Measurements from ENCODE around the gene DHDH.
A peak's percentile ranks its signal among the peaks of the same experiment; 100 is the strongest.

DHDH gene

GRCh38 chr19:48965040-48965805, 31.7 kb downstream of the DHDH start, which contains the start of gene FTL:
Gene FTL (plus strand): TSS chr19:48965309. CDS start chr19:48965508, 199 bp downstream.
- Mint-ChIP-seq H3K27me3 (no peaks in the 10 kb centered on the region), H3K27ac (peak within 1 kb of the TSS; percentile 99), H3K9me3 (ENCODE audit: low read depth) (no peaks in the 10 kb centered on the region), H3K4me3 (peak within 1 kb of the TSS; percentile 99), H3K36me3 (peaks cover 3% of the 10 kb centered on the region), H3K4me1 (ENCODE audit: low read depth) (peaks cover 48% of the 10 kb centered on the region)

GRCh38 chr19:48965806-48966540, 32.5 kb downstream of the DHDH start:
- Mint-ChIP-seq H3K4me3 (peak overlapping the region; percentile 99), H3K9me3 (ENCODE audit: low read depth) (no peaks in the 10 kb centered on the region), H3K36me3 (peaks cover 3% of the 10 kb centered on the region), H3K4me1 (ENCODE audit: low read depth) (peaks cover 51% of the 10 kb centered on the region), H3K27me3 (no peaks in the 10 kb centered on the region), H3K27ac (peak overlapping the region; percentile 99)

DNA sequence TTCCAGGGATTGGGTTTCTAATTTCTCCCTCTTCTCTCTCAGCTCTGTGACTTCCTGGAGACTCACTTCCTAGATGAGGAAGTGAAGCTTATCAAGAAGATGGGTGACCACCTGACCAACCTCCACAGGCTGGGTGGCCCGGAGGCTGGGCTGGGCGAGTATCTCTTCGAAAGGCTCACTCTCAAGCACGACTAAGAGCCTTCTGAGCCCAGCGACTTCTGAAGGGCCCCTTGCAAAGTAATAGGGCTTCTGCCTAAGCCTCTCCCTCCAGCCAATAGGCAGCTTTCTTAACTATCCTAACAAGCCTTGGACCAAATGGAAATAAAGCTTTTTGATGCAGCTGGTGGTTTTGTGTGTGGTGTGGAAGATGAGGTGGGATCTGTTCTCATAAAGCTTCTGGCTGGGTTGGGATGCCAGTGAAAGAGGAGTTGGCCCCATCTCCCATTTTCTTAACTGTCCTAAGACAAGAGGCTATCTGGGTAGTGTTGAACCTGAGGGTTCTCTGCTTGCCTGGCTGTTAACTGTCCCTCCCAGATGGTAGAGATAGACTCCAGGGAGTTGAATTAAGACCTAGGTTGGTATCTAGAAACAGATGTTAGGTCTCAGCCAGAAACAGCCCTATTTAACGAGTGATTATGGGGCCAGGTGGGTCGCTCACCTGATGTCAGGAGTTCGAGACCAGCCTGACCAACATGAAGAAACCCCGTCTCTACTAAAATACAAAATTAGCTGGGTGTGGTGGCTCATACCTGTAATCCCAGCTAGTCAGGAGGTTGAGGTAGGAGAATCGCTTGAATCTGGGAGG, 33.2 kb downstream of the DHDH start:
- Mint-ChIP-seq H3K4me3 (peak overlapping the region; percentile 99), H3K36me3 (peaks cover 3% of the 10 kb centered on the region), H3K4me1 (ENCODE audit: low read depth) (peaks cover 48% of the 10 kb centered on the region), H3K27ac (peak overlapping the region; percentile 99), H3K9me3 (ENCODE audit: low read depth) (no peaks in the 10 kb centered on the region), H3K27me3 (no peaks in the 10 kb centered on the region)

GRCh38 chr19:48967346-48968178, 34.1 kb downstream of the DHDH start:
- Mint-ChIP-seq H3K36me3 (peaks cover 3% of the 10 kb centered on the region), H3K9me3 (ENCODE audit: low read depth) (no peaks in the 10 kb centered on the region), H3K27me3 (no peaks in the 10 kb centered on the region), H3K4me1 (ENCODE audit: low read depth) (peaks cover 40% of the 10 kb centered on the region), H3K27ac (peak overlapping the region; percentile 99), H3K4me3 (peak overlapping the region; percentile 99)

- Mint-ChIP-seq H3K27ac (peak overlapping the region; percentile 11), H3K27me3 (no peaks in the 10 kb centered on the region), H3K36me3 (peaks cover 3% of the 10 kb centered on the region), H3K4me3 (peak overlapping the region; percentile 38), H3K4me1 (ENCODE audit: low read depth) (peaks cover 37% of the 10 kb centered on the region), H3K9me3 (ENCODE audit: low read depth) (no peaks in the 10 kb centered on the region)
These were observed 34.7 kb downstream of the DHDH start for GRCh38 chr19:48968179-48968661.

- H3K27me3 Mint-ChIP-seq = no peaks in the 10 kb centered on the region
- H3K4me3 Mint-ChIP-seq = no peak overlapping the region
- H3K27ac Mint-ChIP-seq = no peak overlapping the region
- no peaks in the 10 kb centered on the region for H3K9me3 Mint-ChIP-seq (ENCODE audit: low read depth)
- H3K36me3 Mint-ChIP-seq = peaks cover 3% of the 10 kb centered on the region
- peaks cover 31% of the 10 kb centered on the region for H3K4me1 Mint-ChIP-seq (ENCODE audit: low read depth)
These were observed 35.3 kb downstream of the DHDH start for GRCh38 chr19:48968813-48969218.

DNA sequence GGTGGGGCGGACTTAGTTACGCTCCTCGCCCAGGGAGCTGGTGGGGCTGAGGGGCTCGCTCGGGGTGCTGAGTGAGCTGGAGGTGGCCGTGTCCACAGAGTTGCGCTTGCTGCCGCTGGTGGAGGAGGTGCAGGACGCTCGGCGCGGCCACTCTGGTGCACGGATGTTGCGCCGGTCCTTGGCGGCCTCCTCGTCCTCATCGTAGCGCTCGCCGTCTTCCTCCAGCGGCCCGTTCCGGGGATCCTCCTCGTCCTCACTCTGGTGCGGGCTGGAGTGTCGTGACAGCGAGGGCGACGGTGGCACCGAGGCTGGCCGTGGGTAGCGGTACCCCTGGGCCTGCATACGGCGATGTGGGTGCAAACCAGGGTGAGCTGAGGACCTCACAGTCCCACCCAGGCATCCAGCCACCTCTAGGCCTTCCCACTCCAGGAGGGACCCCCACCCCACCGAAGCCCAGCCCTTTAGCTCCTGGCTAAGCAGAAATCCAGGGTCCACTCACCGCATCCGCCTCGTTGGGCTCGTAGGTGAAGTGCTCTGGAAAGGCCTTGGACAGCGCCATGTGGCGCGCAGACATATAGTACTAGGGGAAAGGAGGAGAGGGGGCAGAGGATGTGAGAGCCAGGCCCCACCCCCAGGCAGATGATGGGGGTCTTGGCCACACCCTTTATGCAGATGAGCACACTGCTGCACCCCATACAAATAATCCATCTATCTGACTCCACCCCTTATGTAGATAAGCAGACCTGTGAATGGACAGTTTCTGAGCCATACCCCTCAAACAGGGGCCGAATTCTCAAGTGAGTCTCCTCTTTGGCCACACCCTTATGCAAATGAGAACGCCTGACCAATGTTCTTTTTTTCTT, 36.0 kb downstream of the DHDH start:
- Mint-ChIP-seq H3K4me3 (no peak overlapping the region), H3K4me1 (ENCODE audit: low read depth) (peaks cover 24% of the 10 kb centered on the region), H3K9me3 (ENCODE audit: low read depth) (no peaks in the 10 kb centered on the region), H3K27me3 (no peaks in the 10 kb centered on the region), H3K27ac (no peak overlapping the region), H3K36me3 (peaks cover 3% of the 10 kb centered on the region)

DNA sequence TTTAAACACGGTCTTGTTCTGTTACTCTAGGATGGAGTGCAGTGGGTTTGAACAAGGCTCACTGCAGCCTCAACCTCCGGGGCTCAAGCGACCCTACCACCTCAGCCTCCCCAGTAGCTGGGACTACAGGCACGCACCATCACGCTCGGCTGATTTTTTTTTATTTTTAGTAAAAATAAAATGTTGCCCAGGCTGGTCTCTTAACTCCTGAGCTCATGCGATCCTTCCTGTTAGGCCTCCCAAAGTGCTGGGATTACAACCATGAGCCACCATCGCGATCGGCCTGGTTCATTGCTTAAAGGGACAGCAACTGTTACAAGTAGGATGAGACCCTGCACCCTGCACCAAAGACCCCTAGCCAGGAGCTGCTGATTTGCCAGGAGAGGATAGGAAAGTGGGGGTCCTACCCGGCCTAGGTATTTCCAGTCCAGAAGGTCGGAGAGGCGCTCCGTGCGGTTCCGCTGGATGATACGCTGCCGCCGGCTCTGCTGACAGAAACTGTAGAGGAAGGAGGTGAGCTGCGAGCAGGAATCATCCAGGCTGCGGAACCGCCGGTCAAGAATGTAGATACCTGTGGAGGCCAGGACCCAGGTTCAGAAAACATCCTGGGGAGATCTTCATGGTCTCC, 36.8 kb downstream of the DHDH start:
- Mint-ChIP-seq H3K36me3 (peaks cover 3% of the 10 kb centered on the region), H3K4me3 (no peak overlapping the region), H3K27ac (no peak overlapping the region)

DNA sequence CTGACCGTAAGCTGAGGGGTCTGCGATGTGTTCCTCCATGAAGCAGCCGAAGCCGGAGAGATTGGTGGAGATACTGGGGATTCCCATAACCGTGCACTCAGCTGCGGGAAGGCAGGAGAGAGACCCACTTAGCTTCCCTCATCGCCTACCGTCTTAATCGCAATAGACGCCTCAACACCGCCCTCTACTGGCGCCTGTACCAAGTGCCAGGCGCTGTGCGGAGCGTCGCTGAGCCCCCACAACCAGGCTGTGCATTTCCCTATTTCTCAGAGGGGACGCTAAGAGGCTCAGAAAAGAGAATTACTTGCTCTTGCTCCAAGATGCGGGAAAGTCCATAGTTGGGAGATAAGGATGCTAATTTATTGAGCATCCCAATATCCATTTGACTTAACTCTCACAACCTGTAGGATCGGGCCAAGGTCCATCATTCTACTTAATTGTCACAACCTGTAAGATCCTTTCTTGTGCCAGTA, 37.5 kb downstream of the DHDH start:
- H3K36me3 Mint-ChIP-seq = peaks cover 3% of the 10 kb centered on the region
- peaks cover 14% of the 10 kb centered on the region for H3K4me1 Mint-ChIP-seq (ENCODE audit: low read depth)
- no peaks in the 10 kb centered on the region for H3K27me3 Mint-ChIP-seq
- no peak overlapping the region for H3K4me3 Mint-ChIP-seq
- H3K9me3 Mint-ChIP-seq (ENCODE audit: low read depth) = no peaks in the 10 kb centered on the region
- no peak overlapping the region for H3K27ac Mint-ChIP-seq

More for the DNA sequence above, 36.8 kb downstream of the DHDH start:
- Mint-ChIP-seq H3K27me3 (no peaks in the 10 kb centered on the region), H3K4me1 (ENCODE audit: low read depth) (peaks cover 18% of the 10 kb centered on the region), H3K9me3 (ENCODE audit: low read depth) (no peaks in the 10 kb centered on the region)

GRCh38 chr19:48975947-48976847, 42.7 kb downstream of the DHDH start:
- Mint-ChIP-seq H3K4me1 (ENCODE audit: low read depth) (peaks cover 5% of the 10 kb centered on the region), H3K27ac (no peak overlapping the region), H3K36me3 (peaks cover 4% of the 10 kb centered on the region), H3K9me3 (ENCODE audit: low read depth) (no peaks in the 10 kb centered on the region), H3K4me3 (no peak overlapping the region), H3K27me3 (no peaks in the 10 kb centered on the region)

- Mint-ChIP-seq H3K36me3 (peaks cover 4% of the 10 kb centered on the region), H3K4me3 (no peak overlapping the region), H3K4me1 (ENCODE audit: low read depth) (peaks cover 5% of the 10 kb centered on the region), H3K27me3 (no peaks in the 10 kb centered on the region), H3K27ac (no peak overlapping the region), H3K9me3 (ENCODE audit: low read depth) (no peaks in the 10 kb centered on the region)
These were observed 43.6 kb downstream of the DHDH start for GRCh38 chr19:48977061-48977460.

- H3K36me3 Mint-ChIP-seq = peaks cover 8% of the 10 kb centered on the region
- no peaks in the 10 kb centered on the region for H3K27me3 Mint-ChIP-seq
- H3K27ac Mint-ChIP-seq = no peak overlapping the region
- peaks cover 8% of the 10 kb centered on the region for H3K4me1 Mint-ChIP-seq (ENCODE audit: low read depth)
- no peak overlapping the region for H3K4me3 Mint-ChIP-seq
- no peaks in the 10 kb centered on the region for H3K9me3 Mint-ChIP-seq (ENCODE audit: low read depth)
These were observed 48.8 kb downstream of the DHDH start for GRCh38 chr19:48982280-48982679.

Data from activated naive CD8-positive, alpha-beta T cell (primary cell).